HepG2 (cell line): ENCODE measurements around the gene IFT22. TPM values are rescaled to one million over a fixed set of nuclear protein-coding genes. Genes with fewer than 3 reads are reported as not detected.

Experiments
- ATAC-seq: fragments of 200-7000 bp; cut with Tn5 transposase; 3 replicates; pipeline ENCODE4 v1.9.1; 2020; ENCODE audit warnings: mild to moderate bottlenecking, moderate library complexity
- BruUV-seq: library from RNA; stranded (reverse); fragments of 400-500 nt; replicated peaks from 2 replicates; lab custom pipeline; 2021; lab: Mats Ljungman, UMichigan
- CTCF ChIA-PET: fragments of 300-600 bp; formaldehyde crosslinking; extraction: SDS; loops from one replicate; lab custom pipeline; 2021; ENCODE audit warnings: low total read pairs, inconsistent platforms, low intra/inter-chr PET ratio; lab: Yijun Ruan, JAX
- POLR2A ChIA-PET: fragments of 350-600 bp; sonication (Branson Sonifier 250); formaldehyde crosslinking; loops from one replicate; lab custom pipeline; 2020; ENCODE audit warnings: antibody characterized with exemption, inconsistent platforms; lab: Yijun Ruan, JAX
- DNase-seq: peaks from one replicate; pipeline ENCODE4 v3.0.0-alpha.2; 2015; ENCODE audit warnings: low spot score
- FAIRE-seq: peaks from 3 replicates; lab custom pipeline; 2011; peaks lifted over from hg19 to GRCh38; lab: Jason Lieb, UNC
- H2AFZ ChIP-seq: one replicate; pipeline ENCODE4 v1.6.1; 2011; ENCODE audit warnings: low read length, inconsistent platforms
- H3K27ac ChIP-seq: fragments of 300-600 bp; 3 replicates; pipeline ENCODE4 v1.8.0; 2011; ENCODE audit warnings: mixed run types, mild to moderate bottlenecking, mixed read lengths, low read length, inconsistent platforms; ENCODE audit not compliant: insufficient read depth; ENCODE audit errors: extremely low read length
- H3K27me3 ChIP-seq, 2 experiments: fragments of 200-600 bp in 1 of 2; 2 replicates in 1 of 2; 3 replicates in 1 of 2; pipeline versions ENCODE4 v1.6.0 to v1.8.0; 2011; ENCODE audit warnings: low read length in 2 of 2, mild to moderate bottlenecking in 2 of 2, moderate library complexity in 2 of 2, inconsistent platforms in 1 of 2; ENCODE audit not compliant: insufficient read depth in 2 of 2, control insufficient read depth in 1 of 2
- H3K36me3 ChIP-seq, 2 experiments: fragments of 200-600 bp in 1 of 2; replicated peaks in 1 of 2; 2 replicates in 1 of 2; 3 replicates in 1 of 2; pipeline versions ENCODE4 v1.5.1 to v1.8.0; 2011; ENCODE audit warnings: low read length in 2 of 2, inconsistent platforms in 1 of 2; ENCODE audit not compliant: insufficient read depth in 2 of 2, control insufficient read depth in 1 of 2
- H3K4me1 ChIP-seq: 2 replicates; pipeline ENCODE4 v1.5.1; 2012; ENCODE audit warnings: low read length, inconsistent platforms; ENCODE audit not compliant: insufficient read depth
- H3K4me2 ChIP-seq: 2 replicates; pipeline ENCODE4 v1.6.0; 2011; ENCODE audit warnings: low read depth, low read length, inconsistent platforms
- H3K4me3 ChIP-seq, 3 experiments: fragments of 200-600 bp in 1 of 3; sonication (generic), shearing (Covaris generic) in 1 of 3; replicated peaks in 1 of 3; 2 replicates each; pipeline ENCODE4 v1.5.1; 2011 to 2016; ENCODE audit warnings: low read length in 3 of 3, inconsistent platforms in 2 of 3, low read depth in 2 of 3, mild to moderate bottlenecking in 2 of 3, control low read depth in 1 of 3, mixed read lengths in 1 of 3; ENCODE audit not compliant: insufficient read depth in 1 of 3
- H3K79me2 ChIP-seq: one replicate; pipeline ENCODE4 v1.6.1; 2011; ENCODE audit warnings: low read length, inconsistent platforms; ENCODE audit not compliant: insufficient read depth
- H3K9ac ChIP-seq: 2 replicates; pipeline ENCODE4 v1.6.0; 2011; ENCODE audit warnings: mild to moderate bottlenecking, low read depth, low read length, inconsistent platforms; ENCODE audit not compliant: insufficient read depth
- H3K9me3 ChIP-seq: 2 replicates; pipeline ENCODE4 v1.5.1; 2012; ENCODE audit warnings: mild to moderate bottlenecking, low read length
- H4K20me1 ChIP-seq: 2 replicates; pipeline ENCODE4 v1.6.0; 2011; ENCODE audit warnings: inconsistent platforms, mild to moderate bottlenecking, low read length, moderate library complexity; ENCODE audit not compliant: insufficient read depth
- ELF4 ChIP-seq: sonication (generic); formaldehyde crosslinking; IDR thresholded peaks from 2 replicates; pipeline ENCODE4 v1.5.0; 2020; ENCODE audit warnings: missing genetic modification reagents, mild to moderate bottlenecking, moderate library complexity, borderline replicate concordance
- FOXK2 ChIP-seq: fragments of 450-650 bp; IDR thresholded peaks from 2 replicates; pipeline ENCODE4 v1.6.1; 2016
- KMT2A ChIP-seq: sonication (generic); formaldehyde crosslinking; IDR thresholded peaks from 2 replicates; pipeline ENCODE4 v1.4.0; 2020; ENCODE audit warnings: missing genetic modification reagents
- NCOA2 ChIP-seq: sonication (generic); formaldehyde crosslinking; IDR thresholded peaks from 2 replicates; pipeline ENCODE4 v1.8.0; 2022; ENCODE audit warnings: inconsistent platforms
- NPAS2 ChIP-seq: sonication (generic); formaldehyde crosslinking; IDR thresholded peaks from 2 replicates; pipeline ENCODE4 v1.8.0; 2022; ENCODE audit warnings: mild to moderate bottlenecking, missing genetic modification reagents, borderline replicate concordance
- SKI ChIP-seq: fragments of 450-650 bp; IDR thresholded peaks from one replicate; pipeline ENCODE4 v1.6.1; 2018; ENCODE audit warnings: mild to moderate bottlenecking; ENCODE audit not compliant: partially characterized antibody
- SNAI1 ChIP-seq: sonication (generic); formaldehyde crosslinking; IDR thresholded peaks from 2 replicates; pipeline ENCODE4 v1.5.0; 2020; ENCODE audit warnings: mild to moderate bottlenecking, missing genetic modification reagents, borderline replicate concordance
- TRIM22 ChIP-seq: fragments of 450-650 bp; IDR thresholded peaks from 2 replicates; pipeline ENCODE4 v1.6.1; 2017
- ZBTB4 ChIP-seq: sonication (generic); formaldehyde crosslinking; IDR thresholded peaks from 2 replicates; pipeline ENCODE4 v1.4.0; 2020; ENCODE audit warnings: missing genetic modification reagents, mild to moderate bottlenecking, borderline replicate concordance
- ZFP62 ChIP-seq: sonication (generic); formaldehyde crosslinking; IDR thresholded peaks from 2 replicates; pipeline ENCODE4 v1.4.0; 2020; ENCODE audit warnings: missing genetic modification reagents
- ZNF546 ChIP-seq: sonication (generic); formaldehyde crosslinking; conservative IDR thresholded peaks from 2 replicates; pipeline ENCODE4 v1.8.1; 2023; ENCODE audit warnings: mild to moderate bottlenecking, missing genetic modification reagents
- ZNF569 ChIP-seq: sonication (generic); formaldehyde crosslinking; IDR thresholded peaks from 2 replicates; pipeline ENCODE4 v1.5.0; 2020; ENCODE audit warnings: mild to moderate bottlenecking, missing genetic modification reagents, moderate library complexity, borderline replicate concordance
- ZNF598 ChIP-seq: sonication (generic); formaldehyde crosslinking; IDR thresholded peaks from 2 replicates; pipeline ENCODE4 v1.5.1; 2020; ENCODE audit warnings: mild to moderate bottlenecking, missing genetic modification reagents, borderline replicate concordance
- ZNF703 ChIP-seq: sonication (generic); formaldehyde crosslinking; IDR thresholded peaks from 2 replicates; pipeline ENCODE4 v1.5.1; 2020; ENCODE audit warnings: missing genetic modification reagents, mild to moderate bottlenecking, moderate library complexity, borderline replicate concordance
- ZNF784 ChIP-seq: sonication (generic); formaldehyde crosslinking; IDR thresholded peaks from 2 replicates; pipeline ENCODE4 v1.5.1; 2020; ENCODE audit warnings: missing genetic modification reagents, mild to moderate bottlenecking, borderline replicate concordance
- WGBS: methylation state at CpG from one replicate; pipeline ENCODE4 v1.1.6; 2017; ENCODE audit warnings: low lambda C conversion rate; 5-methylcytosine and 5-hydroxymethylcytosine counted together
- in situ Hi-C: cut with HindIII; loops from 2 replicates; pipeline ENCODE4 v1.10.0; 2017; ENCODE audit warnings: low pct_unique_long_range_greater_than_20kb; ENCODE audit not compliant: extremely low pct_ligation_motif_present
- intact Hi-C: fragments of 100-400 bp; cut with micrococcal nuclease; formaldehyde crosslinking; loops from one replicate; pipeline ENCODE4 v1.10.0; 2022; ENCODE audit not compliant: unreplicated experiment
- polyA plus RNA-seq, 8 experiments: library from polyadenylated mRNA; depleted of rRNA in 3 of 8; stranded (reverse) in 7 of 8; unstranded in 1 of 8; fragments of >200 nt; fragmentation: Illumina TruSeq in 4 of 8; extraction: Trizol in 4 of 8; gene quantifications; 2 replicates each; pipeline versions ENCODE4 v1.2.1 to v1.2.3, GENCODE V29; 2011 to 2016; ENCODE audit warnings: low read depth in 4 of 8, missing spikeins in 1 of 8, mixed read lengths in 1 of 8; ENCODE audit not compliant: insufficient read depth in 1 of 8
- total RNA-seq, 5 experiments: library from RNA; depleted of rRNA; stranded (reverse); fragments of >200 nt; fragmentation: Illumina TruSeq; extraction: Trizol; gene quantifications; 2 replicates each; pipeline ENCODE4 v1.2.3, GENCODE V29; 2016; ENCODE audit warnings: low read depth in 1 of 5

The IFT22 gene
- total and polyA plus RNA-seq, 2 of the 13 experiments (the other 11 are each of a cell fraction or from before 2014, with no cell fraction given), result 8.9 to 14.5 TPM

GRCh38 chr7:101347477-101347876 lies 25.9 kb upstream of the IFT22 start:
- DNase-seq (no peak), ATAC-seq (no peak), FAIRE-seq (no peak)
- no peak overlapping the region for H3K4me2 ChIP-seq
- POLR2A ChIA-PET, result no interaction called here
- H4K20me1 ChIP-seq, result no peaks in the 10 kb centered on the region
- no peak overlapping the region for H3K27ac ChIP-seq
- H3K36me3 ChIP-seq, result no peaks in the 10 kb centered on the region
- H3K4me3 ChIP-seq, result no peak overlapping the region
- 85% methylated on average over 14 of the region's 15 CpGs for WGBS
- in situ Hi-C loops, result no loop called here
- intact Hi-C loops, result no loop called here
- no peaks in the 10 kb centered on the region for H3K79me2 ChIP-seq
- BruUV-seq, result no TSS peak
- H3K9ac ChIP-seq, result no peak overlapping the region
- H3K27me3 ChIP-seq, result no peaks in the 10 kb centered on the region
- CTCF ChIA-PET, result no interaction called here
- H2AFZ ChIP-seq, result no peak overlapping the region
- H3K4me1 ChIP-seq, result peaks cover 12% of the 10 kb centered on the region
- no peaks in the 10 kb centered on the region for H3K9me3 ChIP-seq
- TF ChIP-seq ZNF784 (CRISPR knock-in tag) (no peak), SKI (no peak), ZNF569 (CRISPR knock-in tag) (no peak), ZNF598 (no peak), NPAS2 (CRISPR knock-in tag) (no peak)
- TF ChIP-seq, all 625 proteins: peak for 0

- Histone ChIP-seq H3K4me1 (no peaks in the 10 kb centered on the region), H3K9ac (no peak overlapping the region), H4K20me1 (no peaks in the 10 kb centered on the region), H3K27me3 (no peaks in the 10 kb centered on the region), H3K36me3 (no peaks in the 10 kb centered on the region), H3K79me2 (no peaks in the 10 kb centered on the region), H3K9me3 (no peaks in the 10 kb centered on the region), H3K4me2 (no peak overlapping the region), H3K4me3 (no peak overlapping the region), H2AFZ (no peak overlapping the region), H3K27ac (no peak overlapping the region)
- CTCF ChIA-PET, result no interaction called here
- ATAC-seq (peak; percentile 31; the same call in 1 of the 3 replicates), DNase-seq (no peak), FAIRE-seq (no peak)
- in situ Hi-C loops, result no loop called here
- POLR2A ChIA-PET, result no interaction called here
- BruUV-seq, result no TSS peak
- intact Hi-C loops, result no loop called here
- 49% methylated on average over 7 of the region's 7 CpGs for WGBS
- TF ChIP-seq FOXK2 (no peak), ZFP62 (no peak), NCOA2 (no peak), ELF4 (CRISPR knock-in tag) (no peak), TRIM22 (no peak), SNAI1 (no peak), ZNF703 (CRISPR knock-in tag) (no peak), KMT2A (CRISPR knock-in tag) (no peak), ZNF546 (CRISPR knock-in tag) (no peak), ZBTB4 (CRISPR knock-in tag) (no peak)
Observed at GRCh38 chr7:101342892-101343291, 21.3 kb upstream of the IFT22 start.
